ENCODE results near the gene DHX30.

Gene DHX30

GRCh38 chr3:47852604-47853602 is 50.0 kb downstream of the DHX30 start:
- in situ Hi-C loops (cut with HindIII; ENCODE audit: low sequenced_read_pairs) = no loop called here

GRCh38 chr3:47854267-47854666 is 51.3 kb downstream of the DHX30 start:
- in situ Hi-C loops (cut with HindIII; ENCODE audit: low sequenced_read_pairs) = no loop called here

- in situ Hi-C loops (cut with HindIII; ENCODE audit: low sequenced_read_pairs) = no loop called here
These were observed 52.0 kb downstream of the DHX30 start for GRCh38 chr3:47854720-47855455.

- in situ Hi-C loops (cut with HindIII; ENCODE audit: low sequenced_read_pairs) = no loop called here
These were observed 52.8 kb downstream of the DHX30 start for GRCh38 chr3:47855461-47856383.

GRCh38 chr3:47856669-47857068 is 53.7 kb downstream of the DHX30 start:
- in situ Hi-C loops (cut with HindIII; ENCODE audit: low sequenced_read_pairs) = no loop called here

GRCh38 chr3:47857151-47857550 is 54.2 kb downstream of the DHX30 start:
- in situ Hi-C loops (cut with HindIII; ENCODE audit: low sequenced_read_pairs) = no loop called here

GRCh38 chr3:47859956-47860605 is 57.1 kb downstream of the DHX30 start:
- in situ Hi-C loops (cut with HindIII; ENCODE audit: low sequenced_read_pairs) = no loop called here

- in situ Hi-C loops (cut with HindIII; ENCODE audit: low sequenced_read_pairs) = no loop called here
These were observed 60.6 kb downstream of the DHX30 start for GRCh38 chr3:47863391-47864128.

GRCh38 chr3:47865192-47865591 is 62.3 kb downstream of the DHX30 start:
- in situ Hi-C loops (cut with HindIII; ENCODE audit: low sequenced_read_pairs) = no loop called here

- in situ Hi-C loops (cut with HindIII; ENCODE audit: low sequenced_read_pairs) = no loop called here
These were observed 64.6 kb downstream of the DHX30 start for GRCh38 chr3:47867451-47868044.

- in situ Hi-C loops (cut with HindIII; ENCODE audit: low sequenced_read_pairs) = no loop called here
These were observed 65.4 kb downstream of the DHX30 start for GRCh38 chr3:47868306-47868705.

GRCh38 chr3:47870156-47870555 is 67.2 kb downstream of the DHX30 start:
- in situ Hi-C loops (cut with HindIII; ENCODE audit: low sequenced_read_pairs) = no loop called here

GRCh38 chr3:47870702-47871260 is 67.8 kb downstream of the DHX30 start:
- in situ Hi-C loops (cut with HindIII; ENCODE audit: low sequenced_read_pairs) = no loop called here

GRCh38 chr3:47871389-47871788 is 68.5 kb downstream of the DHX30 start:
- in situ Hi-C loops (cut with HindIII; ENCODE audit: low sequenced_read_pairs) = no loop called here

- in situ Hi-C loops (cut with HindIII; ENCODE audit: low sequenced_read_pairs) = no loop called here
These were observed 70.0 kb downstream of the DHX30 start for GRCh38 chr3:47872916-47873315.

- in situ Hi-C loops (cut with HindIII; ENCODE audit: low sequenced_read_pairs) = no loop called here
These were observed 71.5 kb downstream of the DHX30 start for GRCh38 chr3:47874438-47874837.

- in situ Hi-C loops (cut with HindIII; ENCODE audit: low sequenced_read_pairs) = no loop called here
These were observed 72.0 kb downstream of the DHX30 start for GRCh38 chr3:47874913-47875312.

GRCh38 chr3:47877290-47877689 is 74.4 kb downstream of the DHX30 start:
- in situ Hi-C loops (cut with HindIII; ENCODE audit: low sequenced_read_pairs) = no loop called here

GRCh38 chr3:47877719-47878118 is 74.8 kb downstream of the DHX30 start:
- in situ Hi-C loops (cut with HindIII; ENCODE audit: low sequenced_read_pairs) = no loop called here

All from DLD1 (cell line).